LoVo (cell line): ENCODE results near the gene CCDC127.
A peak's percentile ranks its signal among the peaks of the same experiment; 100 is the strongest.

Experiments used
- DNase-seq: peaks from one replicate; pipeline ENCODE4 v3.0.0-alpha.2; 2016; ENCODE audit warnings: low spot score

Gene CCDC127

GRCh38 chr5:157126-157715 is 60.7 kb downstream of the CCDC127 start:
- no peak for DNase-seq

DNA sequence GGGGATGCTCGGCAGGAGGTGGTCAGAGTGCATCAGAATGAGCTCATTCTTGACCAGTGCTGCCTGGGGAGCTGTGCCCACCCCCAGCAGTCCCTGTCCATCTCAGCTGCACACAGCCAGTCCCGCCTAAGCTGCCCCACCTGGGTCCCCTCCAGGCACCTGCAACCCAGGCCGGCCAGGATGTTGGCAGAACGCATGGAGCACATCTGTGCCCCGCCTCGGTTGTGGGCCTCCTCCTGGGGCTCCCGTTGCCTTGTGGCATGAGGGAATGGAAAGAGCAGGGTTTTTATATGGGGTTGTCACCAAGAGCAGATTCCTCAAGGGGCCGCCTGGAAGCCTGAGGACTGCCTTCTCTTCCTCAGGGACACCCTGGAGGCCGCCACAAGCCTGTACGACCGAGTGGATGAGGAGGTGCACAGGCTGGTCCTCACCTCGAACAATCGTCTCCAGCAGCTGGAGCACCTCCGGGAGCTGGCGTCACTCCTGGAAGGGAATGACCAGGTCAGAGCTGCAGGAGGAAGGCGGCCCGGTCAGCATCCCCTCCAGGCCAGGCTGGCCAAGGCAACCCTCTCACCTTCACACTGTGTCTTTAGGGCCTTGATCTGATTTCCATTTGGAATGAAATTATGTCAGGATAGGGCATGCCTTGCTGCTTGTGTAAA is 61.4 kb downstream of the CCDC127 start:
- DNase-seq = no peak

GRCh38 chr5:155651-156410 is 62.1 kb downstream of the CCDC127 start:
- DNase-seq = no peak

- no peak for DNase-seq
Measured at GRCh38 chr5:154826-155225, 63.1 kb downstream of the CCDC127 start.

DNA sequence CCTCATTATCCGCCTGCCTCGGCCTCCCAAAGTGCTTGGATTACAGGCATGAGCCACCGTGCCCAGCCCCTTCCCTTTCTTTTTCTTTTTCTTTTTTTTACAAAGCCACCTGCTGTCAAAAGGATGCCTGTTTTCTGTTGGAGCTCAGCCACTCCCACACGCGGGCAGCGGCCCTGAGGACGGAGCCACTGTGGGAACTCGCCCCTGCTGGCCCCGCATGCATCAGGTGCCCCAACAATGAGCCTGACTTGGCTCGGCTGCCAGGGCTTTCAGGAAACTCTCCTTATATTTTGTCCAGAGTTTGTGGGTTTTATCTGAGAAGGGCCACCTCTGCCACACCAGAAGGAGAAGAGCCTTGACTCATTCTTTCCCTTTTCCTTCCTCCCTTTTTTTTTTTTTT is 63.7 kb downstream of the CCDC127 start:
- no peak for DNase-seq

- no peak for DNase-seq
Measured at GRCh38 chr5:153256-153655, 64.7 kb downstream of the CCDC127 start.

DNA sequence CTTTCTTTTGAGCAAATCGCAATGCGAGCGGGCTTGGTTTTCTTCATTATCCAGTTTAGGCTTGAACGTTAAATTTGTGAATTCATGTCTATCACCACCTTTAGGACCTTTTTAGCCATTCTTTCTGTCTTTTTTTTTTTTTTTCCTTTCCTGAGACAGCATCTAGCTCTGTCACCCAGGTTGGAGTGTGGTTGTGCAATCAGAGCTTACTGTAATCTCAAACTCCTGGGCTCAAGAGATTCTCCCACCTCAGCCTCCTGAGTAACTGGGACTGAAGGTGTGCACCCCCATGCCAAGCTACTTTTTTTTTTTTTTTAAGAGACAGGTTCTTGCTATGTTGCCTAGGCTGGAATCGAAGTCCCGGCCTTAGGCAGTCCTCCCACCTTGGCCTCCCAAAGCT is 65.9 kb downstream of the CCDC127 start:
- no peak for DNase-seq

DNA sequence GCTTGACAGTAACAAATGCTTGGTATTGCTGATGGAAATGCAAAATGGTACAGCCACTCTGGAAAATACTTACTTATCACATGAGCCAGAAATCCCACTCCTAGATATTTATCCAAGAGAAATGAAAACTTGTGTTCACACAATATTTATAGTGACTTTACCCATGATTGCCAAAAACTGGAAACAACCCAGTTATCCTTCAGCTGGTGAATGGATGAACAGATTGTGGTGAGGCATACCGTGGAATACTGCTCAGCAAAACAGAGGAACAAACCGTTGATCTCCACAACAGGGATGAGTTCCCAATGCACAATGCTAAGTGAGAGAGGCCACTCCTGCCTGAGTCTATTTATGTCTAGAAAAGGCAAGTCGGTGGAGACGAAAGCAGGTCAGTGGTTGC is 67.2 kb downstream of the CCDC127 start:
- DNase-seq = no peak

DNA sequence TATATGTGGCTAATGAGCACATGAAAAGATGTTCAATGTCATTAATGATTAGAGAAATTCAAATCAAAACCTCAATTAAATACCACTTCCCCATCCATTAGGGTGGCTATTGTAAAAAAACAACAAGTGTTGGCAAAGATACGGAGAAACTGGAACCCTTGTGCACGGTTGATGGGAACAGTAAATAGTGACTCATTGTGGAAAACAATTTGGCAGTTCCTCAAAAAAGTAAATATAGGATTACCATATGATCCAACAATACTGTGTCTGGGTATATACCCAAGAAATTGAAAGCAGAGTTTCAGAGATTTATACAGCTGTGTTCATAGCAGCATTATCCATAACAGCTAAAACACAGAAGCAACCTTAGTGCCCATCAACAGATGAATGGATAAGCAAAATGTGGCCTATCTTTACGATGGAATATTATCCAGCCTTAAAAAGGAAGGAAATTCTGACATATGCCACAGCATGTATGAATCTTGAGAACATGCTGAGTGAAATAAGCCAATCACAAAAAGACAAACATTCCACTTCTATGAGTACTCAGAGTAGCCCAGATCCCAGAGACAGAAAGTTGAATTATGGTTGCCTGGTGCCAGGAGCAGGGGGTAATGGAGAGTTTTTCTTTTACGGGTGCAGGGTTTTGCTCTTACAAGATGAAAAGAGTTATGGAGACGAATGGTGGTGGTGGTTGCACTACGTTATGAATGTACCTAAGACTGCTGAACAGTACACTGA is 68.0 kb downstream of the CCDC127 start:
- peak; percentile 10 for DNase-seq

DNA sequence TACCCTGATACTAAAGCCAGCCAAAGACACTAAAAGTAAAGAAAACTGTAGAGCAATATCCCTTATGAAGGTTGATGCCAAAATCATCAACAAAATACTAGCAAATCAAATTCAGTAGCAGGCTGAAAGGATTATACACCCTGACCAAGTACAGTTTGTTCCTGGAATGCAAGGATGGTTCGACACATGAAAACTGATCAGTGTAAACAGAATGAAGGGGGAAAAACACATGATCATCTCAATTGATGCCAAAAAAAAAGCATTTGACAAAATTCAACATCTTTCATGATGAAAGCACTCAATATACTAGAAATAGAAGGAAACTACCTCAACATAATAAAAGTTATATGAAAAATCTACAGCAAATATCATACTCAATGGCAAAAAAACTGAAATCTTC is 70.2 kb downstream of the CCDC127 start:
- DNase-seq = no peak
